Cardiac muscle cell (in vitro differentiated cells and primary cell): Measurements from ENCODE around the gene PRX. TPM values are rescaled to one million over a fixed set of nuclear protein-coding genes. Genes with fewer than 3 reads are reported as not detected.
A peak's percentile ranks its signal among the peaks of the same experiment; 100 is the strongest.

ENCODE experiments used
- DNase-seq, 2 donors: peaks; one replicate each; pipeline versions ENCODE4 v3.0.0 to v3.0.0-alpha.2; 2010 to 2017; ENCODE audit warnings: low read depth in 1 of 2, low spot score in 1 of 2
- H3K27ac ChIP-seq: fragments of 200-600 bp; sonication (generic); 2 replicates; pipeline ENCODE4 v1.5.1; 2016
- H3K27me3 ChIP-seq: fragments of 200-600 bp; sonication (generic); 2 replicates; pipeline ENCODE4 v1.6.0; 2016; ENCODE audit warnings: control low read depth
- H3K36me3 ChIP-seq: fragments of 200-600 bp; sonication (generic); 2 replicates; pipeline ENCODE4 v1.5.1; 2016; ENCODE audit warnings: control low read depth
- H3K4me1 ChIP-seq: fragments of 200-600 bp; sonication (generic); 2 replicates; pipeline ENCODE4 v1.8.1; 2017; ENCODE audit warnings: low read depth, mild to moderate bottlenecking, mixed run types
- H3K4me3 ChIP-seq: fragments of 200-600 bp; sonication (generic); 2 replicates; pipeline ENCODE4 v1.5.1; 2016; ENCODE audit warnings: mild to moderate bottlenecking
- H3K9me3 ChIP-seq: fragments of 200-600 bp; sonication (generic); 2 replicates; pipeline ENCODE4 v1.5.1; 2017; ENCODE audit warnings: low read depth, mild to moderate bottlenecking, control low read depth
- polyA plus RNA-seq: library from polyadenylated mRNA; unstranded; fragments of >200 nt; fragmentation: Nextera tagmentation; extraction: Ambion mirVana; gene quantifications from 2 replicates; pipeline ENCODE4 v1.2.1, GENCODE V29; 2016
- total RNA-seq: library from RNA; depleted of rRNA; stranded (reverse); fragments of >200 nt; gene quantifications from 2 replicates; pipeline ENCODE4 v1.2.3, GENCODE V29; 2016
- TF ChIP-seq, protein P1 (sequence below): IDR thresholded peaks from 2 replicates; pipeline ENCODE4 v1.5.1; 2012; ENCODE audit warnings: low read depth, mild to moderate bottlenecking, low read length

Gene PRX, protein sequence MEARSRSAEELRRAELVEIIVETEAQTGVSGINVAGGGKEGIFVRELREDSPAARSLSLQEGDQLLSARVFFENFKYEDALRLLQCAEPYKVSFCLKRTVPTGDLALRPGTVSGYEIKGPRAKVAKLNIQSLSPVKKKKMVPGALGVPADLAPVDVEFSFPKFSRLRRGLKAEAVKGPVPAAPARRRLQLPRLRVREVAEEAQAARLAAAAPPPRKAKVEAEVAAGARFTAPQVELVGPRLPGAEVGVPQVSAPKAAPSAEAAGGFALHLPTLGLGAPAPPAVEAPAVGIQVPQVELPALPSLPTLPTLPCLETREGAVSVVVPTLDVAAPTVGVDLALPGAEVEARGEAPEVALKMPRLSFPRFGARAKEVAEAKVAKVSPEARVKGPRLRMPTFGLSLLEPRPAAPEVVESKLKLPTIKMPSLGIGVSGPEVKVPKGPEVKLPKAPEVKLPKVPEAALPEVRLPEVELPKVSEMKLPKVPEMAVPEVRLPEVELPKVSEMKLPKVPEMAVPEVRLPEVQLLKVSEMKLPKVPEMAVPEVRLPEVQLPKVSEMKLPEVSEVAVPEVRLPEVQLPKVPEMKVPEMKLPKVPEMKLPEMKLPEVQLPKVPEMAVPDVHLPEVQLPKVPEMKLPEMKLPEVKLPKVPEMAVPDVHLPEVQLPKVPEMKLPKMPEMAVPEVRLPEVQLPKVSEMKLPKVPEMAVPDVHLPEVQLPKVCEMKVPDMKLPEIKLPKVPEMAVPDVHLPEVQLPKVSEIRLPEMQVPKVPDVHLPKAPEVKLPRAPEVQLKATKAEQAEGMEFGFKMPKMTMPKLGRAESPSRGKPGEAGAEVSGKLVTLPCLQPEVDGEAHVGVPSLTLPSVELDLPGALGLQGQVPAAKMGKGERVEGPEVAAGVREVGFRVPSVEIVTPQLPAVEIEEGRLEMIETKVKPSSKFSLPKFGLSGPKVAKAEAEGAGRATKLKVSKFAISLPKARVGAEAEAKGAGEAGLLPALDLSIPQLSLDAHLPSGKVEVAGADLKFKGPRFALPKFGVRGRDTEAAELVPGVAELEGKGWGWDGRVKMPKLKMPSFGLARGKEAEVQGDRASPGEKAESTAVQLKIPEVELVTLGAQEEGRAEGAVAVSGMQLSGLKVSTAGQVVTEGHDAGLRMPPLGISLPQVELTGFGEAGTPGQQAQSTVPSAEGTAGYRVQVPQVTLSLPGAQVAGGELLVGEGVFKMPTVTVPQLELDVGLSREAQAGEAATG (N-terminal part only)
- total RNA-seq (4.3 and 9.1 TPM in 2 replicates), polyA plus RNA-seq (2.3 and 4.1 TPM in 2 replicates)

DNA sequence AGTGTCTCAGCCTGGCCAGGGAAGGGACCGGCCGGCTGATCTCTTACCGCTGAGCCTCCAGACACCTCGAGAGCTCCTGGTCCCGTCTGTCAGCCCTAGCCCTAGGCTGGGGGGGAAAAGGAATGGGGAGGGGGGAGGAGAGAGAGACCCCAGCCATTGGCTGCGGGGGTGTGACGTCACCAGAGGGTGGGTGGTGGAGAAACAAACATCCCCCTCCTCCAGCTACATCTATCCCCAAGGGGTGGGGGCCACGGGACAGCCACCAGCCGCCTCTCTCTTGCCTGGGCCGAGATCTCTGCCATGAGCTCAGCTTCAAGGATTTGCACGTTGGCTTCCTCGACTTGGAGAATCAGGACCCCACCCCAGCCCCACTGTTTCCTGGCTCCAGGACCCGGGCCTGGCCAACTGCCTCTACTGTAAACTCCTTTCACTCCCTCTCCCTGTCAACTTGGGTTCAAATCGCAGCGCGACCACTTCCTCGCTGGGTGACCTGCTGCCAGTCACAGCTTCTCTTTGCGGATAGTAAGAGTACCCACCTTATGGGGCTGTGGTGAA is at the start of gene PRX:
Gene PRX, minus strand, starts transcription at position 88 of the 555 bp plus-strand sequence. CDS start 5,446 bp downstream, outside the sequence.
- Histone ChIP-seq H3K27ac (no peak within 1 kb of the TSS), H3K36me3 (no peaks in the 10 kb centered on the region), H3K9me3 (no peaks in the 10 kb centered on the region), H3K27me3 (no peaks in the 10 kb centered on the region), H3K4me1 (peaks cover 22% of the 10 kb centered on the region), H3K4me3 (no peak within 1 kb of the TSS)
- peak in 1 of 2 donors; percentile 40 for DNase-seq
- TF ChIP-seq, protein P1, sequence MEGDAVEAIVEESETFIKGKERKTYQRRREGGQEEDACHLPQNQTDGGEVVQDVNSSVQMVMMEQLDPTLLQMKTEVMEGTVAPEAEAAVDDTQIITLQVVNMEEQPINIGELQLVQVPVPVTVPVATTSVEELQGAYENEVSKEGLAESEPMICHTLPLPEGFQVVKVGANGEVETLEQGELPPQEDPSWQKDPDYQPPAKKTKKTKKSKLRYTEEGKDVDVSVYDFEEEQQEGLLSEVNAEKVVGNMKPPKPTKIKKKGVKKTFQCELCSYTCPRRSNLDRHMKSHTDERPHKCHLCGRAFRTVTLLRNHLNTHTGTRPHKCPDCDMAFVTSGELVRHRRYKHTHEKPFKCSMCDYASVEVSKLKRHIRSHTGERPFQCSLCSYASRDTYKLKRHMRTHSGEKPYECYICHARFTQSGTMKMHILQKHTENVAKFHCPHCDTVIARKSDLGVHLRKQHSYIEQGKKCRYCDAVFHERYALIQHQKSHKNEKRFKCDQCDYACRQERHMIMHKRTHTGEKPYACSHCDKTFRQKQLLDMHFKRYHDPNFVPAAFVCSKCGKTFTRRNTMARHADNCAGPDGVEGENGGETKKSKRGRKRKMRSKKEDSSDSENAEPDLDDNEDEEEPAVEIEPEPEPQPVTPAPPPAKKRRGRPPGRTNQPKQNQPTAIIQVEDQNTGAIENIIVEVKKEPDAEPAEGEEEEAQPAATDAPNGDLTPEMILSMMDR, result no peak

DNA sequence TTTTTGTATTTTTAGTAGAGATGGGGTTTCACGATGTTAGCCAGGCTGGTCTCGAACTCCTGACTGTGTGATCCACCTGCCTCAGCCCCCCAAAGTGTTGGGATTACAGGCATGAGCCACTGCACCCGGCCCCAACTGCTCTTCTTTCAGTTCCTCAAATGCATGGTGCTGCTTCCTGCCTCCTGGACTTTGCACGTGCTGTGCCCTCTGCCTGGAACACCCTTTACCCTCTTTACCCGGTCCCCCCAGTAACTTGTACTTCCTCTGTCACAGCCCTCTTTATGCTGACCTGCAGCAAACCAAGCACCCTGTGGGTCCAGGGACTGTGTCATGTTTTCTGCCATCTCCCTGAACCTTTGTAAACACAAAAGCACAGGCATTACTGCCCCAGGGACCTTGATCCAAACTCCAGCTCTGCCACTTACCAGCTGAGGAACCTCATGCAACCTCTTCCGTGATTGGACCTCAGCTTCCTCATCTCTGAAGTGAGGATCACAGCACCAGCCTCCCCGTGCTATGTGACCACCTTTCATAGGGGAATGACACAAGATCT is 48.6 kb upstream of the PRX start:
- H3K36me3 ChIP-seq, result no peaks in the 10 kb centered on the region
- H3K27me3 ChIP-seq, result peaks cover 6% of the 10 kb centered on the region
- H3K4me3 ChIP-seq, result no peak overlapping the region
- H3K9me3 ChIP-seq, result no peaks in the 10 kb centered on the region
- no peak for DNase-seq
- no peak overlapping the region for H3K27ac ChIP-seq
- peaks cover 5% of the 10 kb centered on the region for H3K4me1 ChIP-seq
- TF ChIP-seq, protein P1, result no peak

DNA sequence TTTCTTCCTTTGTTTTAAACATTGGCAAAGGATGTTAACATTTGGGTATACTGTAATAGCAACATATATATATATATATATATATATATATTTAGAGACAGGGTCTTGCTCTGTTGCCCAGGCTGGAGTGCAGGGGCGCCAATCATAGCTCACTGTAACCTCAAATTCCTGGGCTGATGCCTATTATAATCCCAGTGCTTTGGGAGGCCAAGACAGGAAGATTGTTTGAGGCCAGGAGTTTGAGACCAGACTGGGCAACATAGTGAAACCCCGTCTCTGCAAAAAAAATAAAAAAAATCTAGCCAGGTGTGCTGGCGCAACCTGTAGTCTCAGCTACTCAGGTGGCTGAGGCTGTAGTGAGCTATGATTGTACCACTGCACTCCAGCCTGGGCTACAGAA is 47.0 kb upstream of the PRX start:
- Histone ChIP-seq H3K36me3 (no peaks in the 10 kb centered on the region), H3K9me3 (no peaks in the 10 kb centered on the region), H3K4me3 (no peak overlapping the region), H3K27ac (no peak overlapping the region), H3K27me3 (no peaks in the 10 kb centered on the region), H3K4me1 (peaks cover 5% of the 10 kb centered on the region)
- no peak for DNase-seq
- TF ChIP-seq, protein P1, result no peak

DNA sequence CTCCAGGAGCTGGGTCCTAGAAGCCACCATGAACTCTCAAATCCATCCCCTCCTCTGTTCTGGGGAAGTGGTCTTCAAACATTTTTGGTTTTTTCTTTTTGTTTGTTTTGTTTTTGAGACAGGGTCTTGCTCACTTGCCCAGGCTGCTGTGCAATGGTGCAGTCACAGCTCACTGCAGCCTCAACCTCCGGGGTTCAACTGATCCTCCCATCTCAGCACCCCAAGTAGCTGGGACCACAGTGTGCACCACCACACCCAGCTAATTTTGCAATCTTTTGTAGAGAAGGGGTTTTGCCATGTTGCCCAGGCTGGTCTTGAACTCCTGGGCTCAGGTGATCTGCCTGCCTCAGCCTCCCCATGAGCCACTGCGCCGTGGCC is 45.4 kb upstream of the PRX start:
- no peak overlapping the region for H3K27ac ChIP-seq
- no peak overlapping the region for H3K4me3 ChIP-seq
- no peak for DNase-seq
- H3K36me3 ChIP-seq, result no peaks in the 10 kb centered on the region
- no peaks in the 10 kb centered on the region for H3K4me1 ChIP-seq
- H3K27me3 ChIP-seq, result no peaks in the 10 kb centered on the region
- TF ChIP-seq, protein P1, result no peak
- no peaks in the 10 kb centered on the region for H3K9me3 ChIP-seq
